Muscle layer of duodenum (tissue), 2 donors: Measurements from ENCODE around the gene SHC4.

Experiments
- H3K27ac ChIP-seq: one replicate; pipeline ENCODE4 v1.7.0; 2013; ENCODE audit warnings: mild to moderate bottlenecking, low read length
- H3K27me3 ChIP-seq: one replicate; pipeline ENCODE4 v1.7.0; 2013; ENCODE audit warnings: low read depth, mild to moderate bottlenecking, control low read depth, low read length
- H3K36me3 ChIP-seq, 2 donors: one replicate each; pipeline ENCODE4 v1.7.0; 2013; ENCODE audit warnings: low read length in 2 of 2, control low read depth in 1 of 2, mild to moderate bottlenecking in 1 of 2; ENCODE audit not compliant: insufficient read depth in 2 of 2, control insufficient read depth in 1 of 2
- H3K4me1 ChIP-seq, 2 donors: one replicate each; pipeline ENCODE4 v1.7.0; 2013; ENCODE audit warnings: low read length in 2 of 2, mild to moderate bottlenecking in 2 of 2, control low read depth in 1 of 2, moderate library complexity in 1 of 2; ENCODE audit not compliant: insufficient read depth in 2 of 2, control insufficient read depth in 1 of 2
- H3K4me3 ChIP-seq, 2 donors: one replicate each; pipeline ENCODE4 v1.7.0; 2013; ENCODE audit warnings: low read length in 2 of 2, low read depth in 1 of 2, mild to moderate bottlenecking in 1 of 2
- H3K9me3 ChIP-seq, 2 donors: one replicate each; pipeline ENCODE4 v1.7.0; 2013; ENCODE audit warnings: low read length in 2 of 2, control low read depth in 1 of 2, mild to moderate bottlenecking in 1 of 2; ENCODE audit not compliant: control insufficient read depth in 1 of 2
- donor health status: healthy.

Gene SHC4

DNA sequence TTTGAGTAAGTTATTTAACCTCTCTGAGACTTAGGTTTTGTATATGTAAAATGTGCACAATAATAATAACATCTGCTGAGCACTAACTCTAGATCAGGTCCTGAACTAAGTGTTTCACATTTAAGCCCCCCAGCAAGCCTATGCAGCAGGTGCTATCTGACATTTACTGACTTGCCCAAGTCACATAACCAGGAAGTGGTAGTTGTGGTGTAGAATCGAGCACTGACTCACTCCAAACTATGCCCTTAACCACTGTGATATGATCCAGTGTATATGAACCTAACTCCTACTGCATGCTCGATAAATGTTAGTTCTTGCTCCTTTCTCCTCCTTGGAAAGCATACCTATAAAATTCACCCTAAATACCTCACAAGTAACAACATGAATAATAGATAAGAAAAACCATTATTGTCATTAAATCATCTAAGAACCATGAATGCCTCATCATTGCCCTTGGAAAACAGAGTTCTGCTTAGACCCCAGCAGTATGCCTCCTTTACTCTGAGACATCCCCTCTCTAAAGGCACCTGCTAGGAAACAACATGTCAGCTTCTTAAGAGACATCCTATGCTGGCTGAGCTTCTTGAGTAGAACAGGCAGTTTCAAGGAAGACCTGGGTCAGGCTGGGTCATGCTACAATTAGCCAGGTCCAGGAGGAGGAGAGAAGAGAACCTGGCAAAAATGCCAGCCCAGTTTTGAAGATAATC, 3.0 kb upstream of the SHC4 start:
- Histone ChIP-seq H3K4me3 (no peak overlapping the region), H3K36me3 (no peaks in the 10 kb centered on the region), H3K4me1 (peaks cover 4 to 6% of the 10 kb centered on the region in 2 donors), H3K27ac (no peak overlapping the region), H3K9me3 (no peaks in the 10 kb centered on the region), H3K27me3 (no peaks in the 10 kb centered on the region)

DNA sequence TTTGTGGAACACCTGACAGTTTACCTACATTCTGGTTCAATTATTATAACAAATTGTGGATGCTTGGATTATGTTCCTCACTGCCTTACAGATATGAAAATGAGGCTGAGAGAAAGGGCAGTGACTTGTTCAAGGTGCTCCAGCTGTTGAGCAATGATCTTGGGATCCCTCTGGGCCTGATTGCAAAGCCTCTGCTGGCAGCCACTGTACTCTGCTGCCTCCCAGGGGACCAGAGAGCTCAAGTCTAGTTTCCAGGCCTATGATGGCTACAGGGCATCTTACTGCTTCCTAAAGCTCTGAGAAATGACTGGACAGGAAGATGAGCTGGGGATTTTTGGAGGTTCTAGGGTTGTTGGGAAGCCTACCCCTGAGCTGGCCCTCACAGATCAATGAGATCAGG, 2.3 kb upstream of the SHC4 start:
- no peak overlapping the region for H3K4me3 ChIP-seq
- no peaks in the 10 kb centered on the region for H3K36me3 ChIP-seq
- H3K4me1 ChIP-seq: peaks cover 4 to 6% of the 10 kb centered on the region in 2 donors
- H3K27ac ChIP-seq: no peak overlapping the region
- no peaks in the 10 kb centered on the region for H3K27me3 ChIP-seq
- no peaks in the 10 kb centered on the region for H3K9me3 ChIP-seq

DNA sequence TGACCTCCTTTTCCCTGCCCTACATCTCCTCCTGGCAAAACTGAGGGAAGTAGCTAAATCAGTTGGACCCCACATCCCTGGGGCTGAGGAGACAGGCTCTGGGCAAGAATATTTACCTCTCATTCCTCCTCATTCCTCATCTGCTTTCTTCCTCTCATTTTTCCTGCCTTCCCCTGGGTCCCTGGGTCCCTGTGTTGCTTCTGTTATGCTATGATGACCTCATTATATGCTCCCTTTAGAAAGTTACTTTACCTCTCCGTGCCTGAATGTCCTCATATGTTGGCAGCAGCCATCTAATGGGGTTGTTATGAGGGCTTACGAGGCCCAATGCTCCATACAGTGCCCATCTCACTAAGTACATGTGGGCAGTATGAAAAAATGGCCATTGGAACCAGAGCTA, 1.2 kb upstream of the SHC4 start:
- H3K4me3 ChIP-seq: no peak overlapping the region
- no peak overlapping the region for H3K27ac ChIP-seq
- no peaks in the 10 kb centered on the region for H3K36me3 ChIP-seq
- H3K9me3 ChIP-seq: no peaks in the 10 kb centered on the region
- H3K27me3 ChIP-seq: no peaks in the 10 kb centered on the region
- H3K4me1 ChIP-seq: peaks cover 4 to 6% of the 10 kb centered on the region in 2 donors

GRCh38 chr15:48962662-48963523, 826 bp downstream of the SHC4 start:
- H3K27me3 ChIP-seq: no peaks in the 10 kb centered on the region
- no peaks in the 10 kb centered on the region for H3K36me3 ChIP-seq
- H3K4me1 ChIP-seq: peaks cover 4 to 6% of the 10 kb centered on the region in 2 donors
- no peak overlapping the region for H3K27ac ChIP-seq
- peak overlapping the region; percentile 60 to 70 for H3K4me3 ChIP-seq
- H3K9me3 ChIP-seq: no peaks in the 10 kb centered on the region

GRCh38 chr15:48955967-48956366, 7.8 kb downstream of the SHC4 start:
- H3K36me3 ChIP-seq: no peaks in the 10 kb centered on the region

DNA sequence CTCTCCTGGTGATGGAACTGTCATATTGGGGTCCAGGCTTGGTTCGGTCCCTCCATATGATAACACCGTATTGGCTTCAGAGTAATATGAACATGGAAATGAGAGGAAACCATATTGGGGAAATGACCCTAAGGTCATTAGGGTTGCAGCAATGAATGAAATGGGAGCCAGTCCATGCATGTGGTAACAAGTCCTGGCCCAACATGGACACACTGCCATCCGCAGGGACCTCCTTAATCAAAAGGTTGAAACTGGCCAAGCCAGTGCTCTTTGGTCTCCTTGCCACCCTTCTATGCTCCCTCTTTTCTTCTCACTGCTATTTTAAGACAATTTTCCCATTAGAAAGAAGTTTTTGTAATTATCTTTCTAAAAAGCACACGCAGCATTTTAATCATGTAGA, 8.3 kb downstream of the SHC4 start:
- no peaks in the 10 kb centered on the region for H3K27me3 ChIP-seq
- H3K9me3 ChIP-seq: no peaks in the 10 kb centered on the region
- H3K4me1 ChIP-seq: no peaks in the 10 kb centered on the region
- H3K4me3 ChIP-seq: no peak overlapping the region
- H3K27ac ChIP-seq: no peak overlapping the region
- no peaks in the 10 kb centered on the region for H3K36me3 ChIP-seq

More at GRCh38 chr15:48955967-48956366, 7.8 kb downstream of the SHC4 start:
- Histone ChIP-seq H3K4me1 (no peaks in the 10 kb centered on the region), H3K27ac (no peak overlapping the region), H3K9me3 (no peaks in the 10 kb centered on the region), H3K4me3 (no peak overlapping the region), H3K27me3 (no peaks in the 10 kb centered on the region)

DNA sequence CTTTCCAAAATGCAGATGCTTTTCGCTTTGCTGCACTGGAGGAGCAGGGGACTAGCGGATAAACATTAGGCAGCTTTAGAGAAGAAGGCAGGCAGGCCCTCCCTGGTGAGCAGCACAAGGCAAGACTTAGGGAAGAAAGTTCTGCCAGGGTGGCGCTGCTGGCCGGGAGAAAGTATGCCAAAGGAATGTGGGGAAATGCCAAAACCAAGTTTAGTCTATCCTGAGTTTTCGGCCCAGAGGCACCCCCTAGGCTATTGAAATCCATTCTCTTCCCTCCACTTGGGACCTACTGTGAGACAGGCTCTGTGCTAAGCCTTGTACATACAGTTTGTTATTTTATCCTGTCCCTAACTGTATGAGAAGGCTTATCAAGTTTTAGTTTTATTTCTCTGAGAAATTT, 9.2 kb downstream of the SHC4 start:
- Histone ChIP-seq H3K4me1 (no peaks in the 10 kb centered on the region), H3K36me3 (no peaks in the 10 kb centered on the region), H3K27me3 (no peaks in the 10 kb centered on the region), H3K9me3 (no peaks in the 10 kb centered on the region), H3K27ac (no peak overlapping the region), H3K4me3 (no peak overlapping the region)

GRCh38 chr15:48946840-48947187, 16.9 kb downstream of the SHC4 start:
- Histone ChIP-seq H3K9me3 (no peaks in the 10 kb centered on the region), H3K27me3 (no peaks in the 10 kb centered on the region), H3K27ac (no peak overlapping the region), H3K4me1 (no peaks in the 10 kb centered on the region), H3K4me3 (no peak overlapping the region), H3K36me3 (no peaks in the 10 kb centered on the region)

- Histone ChIP-seq H3K4me1 (no peaks in the 10 kb centered on the region), H3K36me3 (no peaks in the 10 kb centered on the region), H3K27ac (no peak overlapping the region), H3K9me3 (no peaks in the 10 kb centered on the region), H3K27me3 (no peaks in the 10 kb centered on the region), H3K4me3 (no peak overlapping the region)
These were observed 17.5 kb downstream of the SHC4 start for GRCh38 chr15:48946074-48946839.

- no peaks in the 10 kb centered on the region for H3K36me3 ChIP-seq
- H3K27ac ChIP-seq: no peak overlapping the region
- no peaks in the 10 kb centered on the region for H3K27me3 ChIP-seq
- H3K4me3 ChIP-seq: no peak overlapping the region
- no peaks in the 10 kb centered on the region for H3K4me1 ChIP-seq
- H3K9me3 ChIP-seq: no peaks in the 10 kb centered on the region
These were observed 18.3 kb downstream of the SHC4 start for GRCh38 chr15:48945386-48945785.

GRCh38 chr15:48941904-48942303, 21.8 kb downstream of the SHC4 start:
- no peaks in the 10 kb centered on the region for H3K36me3 ChIP-seq
- no peaks in the 10 kb centered on the region for H3K4me1 ChIP-seq
- H3K27me3 ChIP-seq: no peaks in the 10 kb centered on the region
- no peak overlapping the region for H3K27ac ChIP-seq
- H3K9me3 ChIP-seq: no peaks in the 10 kb centered on the region
- H3K4me3 ChIP-seq: no peak overlapping the region
